GM12801 (cell line): ENCODE results near the gene TRIO.

Experiments
- CTCF ChIP-seq: IDR thresholded peaks from one replicate; pipeline ENCODE4 v1.5.1; 2011; ENCODE audit warnings: control low read depth; ENCODE audit not compliant: insufficient read length; ENCODE audit errors: extremely low read depth

The TRIO gene

DNA sequence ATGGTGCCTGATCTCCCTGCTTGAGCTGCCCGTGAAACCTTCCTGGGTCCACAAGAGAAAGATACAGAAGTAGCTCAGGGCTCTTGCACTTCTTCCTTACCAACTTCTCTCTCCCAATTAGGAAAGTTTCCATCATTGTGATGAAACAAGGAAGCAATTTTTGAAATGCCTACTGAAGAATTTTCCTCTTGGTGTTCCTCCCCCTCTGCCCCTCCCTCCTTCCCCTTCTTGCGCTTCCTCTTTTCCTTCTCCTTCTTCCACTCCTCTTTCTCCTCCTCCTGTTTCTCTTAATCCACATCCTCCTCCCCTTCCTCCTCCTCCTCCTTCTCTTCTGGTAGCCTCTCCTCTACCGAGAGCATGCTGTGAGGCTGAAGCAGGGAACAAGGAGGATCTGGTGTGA is 402.2 kb downstream of the TRIO start:
- no peak for TF ChIP-seq CTCF

DNA sequence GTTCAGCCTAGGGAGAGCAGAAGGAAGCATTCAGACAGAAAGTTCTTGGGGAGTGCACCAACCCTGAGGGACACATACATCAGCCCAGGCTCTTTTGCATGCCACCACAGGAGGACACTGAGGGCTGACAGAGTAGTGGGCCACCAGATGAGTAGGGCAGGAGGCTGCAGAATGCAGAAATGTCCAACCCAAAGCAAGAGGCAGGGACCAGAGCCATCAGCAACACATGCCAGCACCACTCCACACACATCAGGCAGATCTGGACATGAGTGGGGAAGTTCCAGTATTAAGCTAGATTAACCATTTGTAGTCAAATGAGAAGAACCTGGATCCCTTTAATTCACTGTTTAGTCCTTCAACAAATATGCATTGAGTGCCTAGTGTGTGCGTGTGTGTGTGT is 402.7 kb downstream of the TRIO start:
- no peak for TF ChIP-seq CTCF

DNA sequence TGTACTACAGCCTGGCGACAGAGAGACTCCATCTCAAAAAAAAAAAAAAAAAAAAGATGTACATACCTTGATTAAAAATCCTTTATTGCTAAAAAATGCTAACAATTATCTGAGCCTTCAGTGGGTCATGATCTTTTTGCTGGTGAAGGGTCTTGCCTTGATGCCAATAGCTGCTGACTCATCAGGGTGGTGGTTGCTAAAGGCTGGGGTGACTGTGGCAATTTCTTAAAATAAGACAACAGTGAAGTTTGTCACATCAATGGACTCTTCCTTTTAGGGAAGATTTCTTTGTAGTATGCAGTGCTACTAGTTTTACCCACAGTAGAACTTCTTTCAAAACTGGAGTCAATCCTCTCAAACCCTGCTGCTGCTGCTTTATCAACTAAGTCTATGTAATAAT is 404.5 kb downstream of the TRIO start:
- no peak for TF ChIP-seq CTCF

DNA sequence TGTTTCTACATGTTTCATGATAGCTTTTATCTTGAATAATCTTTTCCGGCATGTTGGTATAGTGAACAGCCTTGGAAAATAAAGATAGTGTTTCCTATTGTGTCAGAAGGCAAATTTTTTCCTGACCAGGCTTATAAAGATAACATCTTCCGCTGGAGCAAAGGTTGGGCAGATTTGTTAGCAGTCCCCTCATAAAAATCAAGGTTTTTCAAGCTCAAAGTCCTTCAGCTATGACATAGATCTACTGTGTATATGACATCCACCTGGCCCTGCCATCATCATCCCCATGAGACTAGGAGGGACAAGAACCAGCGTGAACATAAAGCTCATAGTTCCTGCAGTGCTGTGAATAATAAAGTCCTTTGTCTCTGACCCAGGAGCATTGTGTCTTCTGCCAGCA is 408.1 kb downstream of the TRIO start:
- TF ChIP-seq CTCF = no peak

DNA sequence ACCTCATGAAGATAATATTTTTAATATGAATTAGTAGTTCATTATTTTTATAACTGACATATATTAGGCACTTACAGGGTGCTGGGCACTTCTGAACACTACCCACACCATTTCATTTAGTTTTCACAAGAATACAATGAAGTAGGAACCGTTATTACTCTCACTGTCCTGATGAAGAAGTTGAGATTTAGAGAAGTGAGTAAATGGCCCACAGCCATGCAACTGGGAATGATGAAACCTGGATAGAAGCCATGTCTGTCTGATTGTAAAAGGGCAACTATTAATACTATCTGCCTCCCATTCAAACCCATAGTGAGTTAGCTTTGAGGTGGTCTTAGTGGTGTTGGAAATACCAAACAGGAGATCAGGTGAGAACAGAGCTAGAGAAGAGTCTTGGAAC is 408.9 kb downstream of the TRIO start:
- no peak for TF ChIP-seq CTCF

DNA sequence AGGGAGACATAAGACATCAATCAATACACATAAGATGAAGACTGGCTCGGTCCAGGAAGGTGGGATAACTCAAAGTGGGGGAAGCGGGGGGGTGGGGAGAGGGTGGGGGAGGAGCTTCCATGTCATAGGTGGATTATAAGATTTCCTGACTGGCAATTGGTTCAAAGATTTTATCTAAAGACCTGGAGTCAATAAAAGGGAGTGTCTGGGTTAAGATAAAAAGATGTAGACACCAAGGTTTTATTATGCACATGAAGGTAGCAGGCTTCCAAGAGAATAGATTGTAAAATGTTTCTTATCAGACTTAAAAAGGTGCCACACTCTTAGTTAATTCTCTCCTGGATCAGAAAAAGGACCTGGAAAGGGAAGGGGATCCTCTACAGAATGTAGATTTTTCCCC is 412.9 kb downstream of the TRIO start:
- TF ChIP-seq CTCF = no peak

- TF ChIP-seq CTCF = no peak
Measured at GRCh38 chr5:14557203-14557770, 414.1 kb downstream of the TRIO start.

GRCh38 chr5:14557791-14558415 is 414.8 kb downstream of the TRIO start:
- no peak for TF ChIP-seq CTCF
